Fibroblast of skin of right quadriceps (primary cell): ENCODE results near the gene IL18.
A peak's percentile ranks its signal among the peaks of the same experiment; 100 is the strongest.
"Not testable (repeated sequence)": the region's sequence is repeated elsewhere in the genome, so short reads cannot be mapped to it uniquely, and the experiment has no call there.

ENCODE experiments used
- DNase-seq: peaks from one replicate; pipeline ENCODE4 v3.0.0-alpha.2; 2013

IL18 gene

DNA sequence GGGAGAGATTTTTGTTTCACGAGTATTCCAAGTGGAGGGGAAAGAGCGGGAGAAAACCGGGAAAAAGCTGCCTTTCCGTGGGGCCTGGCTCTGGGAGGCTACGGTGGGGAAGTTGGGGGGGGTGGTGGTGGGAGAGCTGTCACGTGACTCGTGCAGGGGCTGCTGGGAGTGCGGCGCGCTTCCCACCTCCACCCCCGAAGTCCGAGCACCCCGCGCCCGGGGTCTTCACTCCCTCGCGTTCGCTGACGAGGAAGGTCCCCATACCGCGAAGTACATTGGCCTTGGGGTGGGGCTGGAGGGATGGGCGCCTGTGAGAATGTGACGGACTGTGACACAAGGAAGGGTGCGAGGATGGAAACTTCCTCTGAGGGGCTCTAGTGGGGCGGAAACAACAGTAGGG is 3.3 kb upstream of the IL18 start, which contains the start of gene TEX12:
Gene TEX12, plus strand, starts transcription at position 228 of the 400 bp plus-strand sequence. CDS start 1,897 bp downstream, outside the sequence.
- no peak for DNase-seq

- DNase-seq = peak; percentile 75
Observed at GRCh38 chr11:112166562-112166961, 2.7 kb upstream of the IL18 start.

GRCh38 chr11:112165049-112165448 is 1.2 kb upstream of the IL18 start:
- DNase-seq = no peak

DNA sequence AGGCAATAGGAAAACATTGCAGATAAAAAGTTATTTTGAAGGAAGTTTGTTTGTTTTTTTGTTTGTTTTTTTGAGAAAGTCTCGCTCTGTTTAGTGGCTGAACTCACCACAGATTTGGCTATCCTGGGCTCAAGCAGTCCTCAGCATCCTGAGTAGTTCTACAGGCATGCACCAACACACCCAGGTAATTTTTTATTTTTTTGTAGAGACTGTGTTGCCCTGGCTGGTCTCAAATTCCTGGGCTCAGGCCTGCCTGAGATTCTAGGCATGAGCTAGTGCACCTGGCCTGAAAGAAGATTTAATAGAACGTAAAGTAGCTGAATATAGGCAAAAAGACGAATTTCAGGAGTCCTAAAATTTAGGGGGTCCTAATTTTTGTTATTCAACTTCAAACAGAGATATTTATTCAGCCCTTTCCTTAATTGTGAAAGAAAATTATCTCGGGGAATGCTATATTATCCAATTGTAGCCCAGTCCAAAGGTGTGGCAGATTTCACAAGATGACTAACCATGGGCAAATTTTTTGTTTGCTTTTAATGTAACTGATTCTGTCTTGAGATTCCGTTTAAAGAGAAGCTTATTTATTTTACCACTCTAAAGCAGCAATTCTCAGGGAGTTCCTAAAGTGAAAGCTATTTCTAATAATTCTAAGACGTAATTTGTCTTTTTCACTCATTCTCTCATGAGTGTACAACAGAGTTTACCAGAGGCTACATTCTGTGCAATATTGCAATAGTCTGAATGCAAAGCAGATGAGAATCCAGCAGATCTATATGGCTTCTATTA is 940 bp downstream of the IL18 start:
- DNase-seq = no peak

DNA sequence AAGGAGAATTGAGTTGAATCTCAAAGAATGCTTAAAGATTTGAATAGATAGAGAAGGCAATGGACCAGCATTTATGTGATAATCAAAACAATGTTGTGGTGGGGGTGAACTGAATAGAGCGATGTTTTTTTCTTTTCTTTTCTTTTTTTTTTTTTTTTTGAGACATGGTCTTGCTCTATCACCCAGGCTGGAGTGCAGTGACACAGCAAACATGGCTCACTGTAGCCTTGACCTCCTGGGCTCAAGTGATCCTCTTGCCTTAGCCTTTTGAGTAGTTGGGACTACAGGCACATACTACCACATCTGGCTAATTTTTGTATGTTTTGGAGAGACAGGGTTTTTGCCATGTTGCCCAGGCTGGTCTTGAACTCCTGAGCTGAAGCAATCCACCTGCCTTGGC is 1.7 kb downstream of the IL18 start:
- DNase-seq = not testable (repeated sequence)

DNA sequence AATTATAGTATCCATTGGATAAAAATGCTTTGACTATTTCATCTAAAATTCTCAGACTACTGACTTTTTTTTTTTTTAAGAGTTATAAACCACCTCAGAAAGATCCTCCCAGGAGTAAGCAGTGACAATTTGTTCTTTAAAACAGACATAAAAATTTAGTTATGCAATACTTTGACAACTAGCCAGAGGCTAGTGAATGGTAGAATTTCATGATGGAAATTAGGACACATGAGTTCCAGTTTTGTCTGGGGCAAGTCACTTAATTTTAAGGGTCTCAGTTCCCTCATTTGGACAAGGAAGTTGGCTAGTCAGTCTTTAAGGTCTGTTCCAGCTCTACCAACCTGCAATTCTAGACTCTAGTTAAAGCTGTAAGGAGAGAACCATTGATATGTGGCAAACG is 2.9 kb downstream of the IL18 start:
- no peak for DNase-seq

DNA sequence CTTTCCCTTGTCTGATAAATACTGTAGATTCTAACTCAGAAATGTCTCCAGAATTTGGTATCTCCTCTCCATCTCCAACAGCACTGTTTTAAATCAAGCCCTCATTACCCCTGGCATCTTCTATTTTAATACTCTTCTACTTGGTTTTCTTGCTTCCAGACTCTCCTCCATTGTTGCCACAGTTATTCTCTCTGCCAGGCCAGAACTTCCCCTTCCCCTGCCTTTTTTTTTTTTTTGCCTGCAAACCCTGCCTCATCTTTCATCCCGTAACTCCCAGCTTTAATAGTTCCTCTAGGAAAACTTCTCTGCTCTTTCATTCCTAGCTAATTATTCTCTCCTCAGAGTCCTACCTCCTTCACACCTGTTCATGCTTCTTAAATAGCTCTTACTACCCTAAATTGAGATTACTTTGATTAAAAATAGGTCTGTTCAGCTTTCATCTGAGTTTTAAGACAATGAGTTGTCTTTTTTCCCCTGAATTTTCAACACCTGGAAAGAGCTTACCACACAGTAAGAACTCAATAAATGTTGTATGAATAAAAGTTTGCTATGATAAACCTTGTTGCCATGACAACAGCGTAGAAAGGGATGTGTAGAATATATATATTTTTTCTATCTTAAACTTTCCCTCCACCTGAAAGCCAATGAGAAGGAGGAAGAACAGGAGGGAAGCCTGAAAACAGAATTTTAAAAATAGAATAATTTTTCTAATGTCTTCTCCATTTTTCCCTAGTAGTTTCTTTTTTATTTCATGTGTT is 3.6 kb downstream of the IL18 start:
- DNase-seq = no peak

GRCh38 chr11:112159098-112160065 is 4.5 kb downstream of the IL18 start:
- DNase-seq = no peak

GRCh38 chr11:112156956-112157766 is 6.7 kb downstream of the IL18 start:
- peak; percentile 99 for DNase-seq

DNA sequence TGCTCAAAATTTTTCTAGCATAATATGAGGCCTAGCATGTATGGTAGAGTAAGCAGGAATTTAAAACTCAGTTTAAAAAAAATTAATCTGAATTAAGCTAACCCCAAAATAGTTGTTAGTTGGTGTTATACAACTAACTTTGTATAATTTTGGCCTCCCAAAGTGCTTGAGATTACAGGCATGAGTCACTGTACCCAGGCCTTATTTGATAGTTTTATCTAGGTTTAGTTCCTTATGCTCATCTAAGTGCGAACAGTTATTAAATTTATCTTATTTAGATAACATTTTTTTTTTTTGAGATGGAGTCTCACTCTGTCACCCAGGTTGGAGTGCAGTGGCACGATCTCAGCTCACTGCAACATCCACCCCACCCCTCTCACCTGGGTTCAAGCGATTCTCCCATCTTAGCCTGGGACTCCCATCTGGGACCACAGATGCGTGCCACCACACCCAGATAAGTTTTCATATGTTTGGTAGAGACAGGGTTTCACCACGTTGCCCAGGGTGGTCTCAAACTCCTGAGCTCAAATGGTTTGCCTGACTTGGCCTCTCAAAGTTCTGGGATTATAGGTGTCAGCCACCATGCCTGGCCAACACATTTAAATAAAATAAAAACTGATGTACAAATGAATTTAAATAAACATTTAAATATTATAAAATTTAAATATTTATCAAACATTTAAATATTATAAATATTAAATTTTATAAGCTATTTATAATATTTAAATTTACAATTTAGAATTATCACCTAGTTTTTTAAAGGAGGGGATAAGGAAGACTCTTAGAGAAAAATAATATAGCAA is 7.5 kb downstream of the IL18 start:
- DNase-seq = no peak

DNA sequence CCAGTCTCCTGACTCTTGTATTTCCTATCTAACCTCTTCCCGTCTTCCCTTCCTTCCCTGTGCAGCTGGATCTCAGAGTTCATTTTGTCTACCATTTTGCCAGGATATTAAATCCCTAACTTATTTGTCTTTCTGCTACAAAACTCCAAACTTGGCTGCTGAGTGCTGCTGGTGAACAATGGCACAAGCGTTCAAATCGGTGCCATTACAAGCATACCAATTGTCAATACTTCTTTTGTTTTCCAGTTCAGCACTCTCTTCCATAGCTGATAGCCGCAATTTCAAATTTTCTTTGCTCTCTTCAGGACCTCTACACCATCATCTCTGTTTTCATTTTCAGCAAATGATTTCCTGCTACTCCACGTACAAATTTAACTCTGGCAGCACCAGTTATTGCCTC is 13.4 kb downstream of the IL18 start:
- DNase-seq = no peak

DNA sequence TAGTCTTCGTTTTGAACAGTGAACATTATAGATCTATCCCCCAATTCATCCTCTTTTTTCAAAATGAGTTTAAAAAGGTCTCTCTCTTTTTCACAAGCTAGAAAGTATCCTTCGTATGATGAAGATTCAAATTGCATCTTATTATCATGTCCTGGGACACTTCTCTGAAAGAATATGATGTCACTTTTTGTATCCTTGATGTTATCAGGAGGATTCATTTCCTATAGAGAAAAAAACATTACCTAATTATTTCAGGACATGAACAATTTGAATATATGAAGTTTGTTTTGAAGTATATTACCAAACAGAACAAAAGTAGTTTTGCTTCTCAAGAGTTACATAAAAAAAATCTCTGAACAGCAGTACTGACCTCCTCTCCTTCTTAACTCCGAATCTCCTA is 20.3 kb downstream of the IL18 start:
- DNase-seq = no peak

GRCh38 chr11:112134473-112134872 is 29.4 kb downstream of the IL18 start:
- DNase-seq = no peak

GRCh38 chr11:112132737-112133136 is 31.2 kb downstream of the IL18 start:
- no peak for DNase-seq

DNA sequence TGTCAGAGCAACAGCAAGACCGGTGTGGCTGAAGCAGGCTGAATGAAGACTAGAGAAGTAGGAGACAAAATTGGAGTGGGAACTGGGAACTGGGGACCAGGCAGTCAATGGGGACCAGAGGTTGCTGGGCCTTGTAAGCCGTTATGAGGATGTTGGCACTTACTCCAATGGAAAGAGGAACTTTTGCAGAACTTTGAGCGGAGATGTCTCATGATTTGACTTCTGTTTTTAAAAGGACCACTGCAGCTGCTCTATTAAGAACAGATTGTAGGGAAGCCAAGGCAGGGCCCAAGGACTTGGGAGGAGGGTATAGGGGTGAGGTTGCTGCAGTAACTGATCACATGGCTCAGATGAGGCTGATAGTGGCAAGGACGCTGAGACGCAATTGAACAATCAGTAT is 34.2 kb downstream of the IL18 start:
- DNase-seq = no peak

- peak; percentile 91 for DNase-seq
Observed at GRCh38 chr11:112128483-112129121, 35.3 kb downstream of the IL18 start.

- DNase-seq = no peak
Observed at GRCh38 chr11:112127056-112127455, 36.8 kb downstream of the IL18 start.

- no peak for DNase-seq
Observed at GRCh38 chr11:112123129-112123528, 40.8 kb downstream of the IL18 start.

DNA sequence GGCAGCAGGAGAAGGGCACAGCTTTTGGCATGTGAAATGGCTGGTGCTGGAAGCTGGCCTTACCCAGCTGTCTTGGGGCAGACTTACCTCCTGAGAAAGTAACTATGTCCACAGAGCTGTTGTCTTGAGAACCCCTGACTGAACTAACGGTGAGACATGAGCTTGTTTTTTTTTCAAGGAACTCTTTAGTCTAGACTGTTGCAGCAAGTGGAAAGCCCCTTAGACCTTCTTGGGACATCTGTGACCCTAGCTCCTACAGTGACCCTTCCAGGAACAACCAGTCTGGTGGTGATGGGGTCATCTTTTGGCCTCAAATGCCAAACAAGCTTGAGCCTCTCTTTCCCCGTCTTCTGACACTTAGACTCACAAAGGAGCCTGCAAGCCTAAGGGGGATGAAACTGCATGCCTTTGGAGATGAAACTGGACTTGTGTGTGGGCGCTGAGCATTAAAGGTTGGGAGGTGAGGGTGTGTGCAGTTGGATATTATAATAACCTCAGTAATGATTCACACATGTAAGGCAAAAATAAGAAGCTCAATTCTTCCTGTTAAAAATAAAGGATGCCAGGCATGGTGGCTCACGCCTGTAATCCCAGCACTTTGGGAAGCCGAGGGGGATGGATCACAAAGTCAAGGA is 41.8 kb downstream of the IL18 start:
- DNase-seq = no peak

DNA sequence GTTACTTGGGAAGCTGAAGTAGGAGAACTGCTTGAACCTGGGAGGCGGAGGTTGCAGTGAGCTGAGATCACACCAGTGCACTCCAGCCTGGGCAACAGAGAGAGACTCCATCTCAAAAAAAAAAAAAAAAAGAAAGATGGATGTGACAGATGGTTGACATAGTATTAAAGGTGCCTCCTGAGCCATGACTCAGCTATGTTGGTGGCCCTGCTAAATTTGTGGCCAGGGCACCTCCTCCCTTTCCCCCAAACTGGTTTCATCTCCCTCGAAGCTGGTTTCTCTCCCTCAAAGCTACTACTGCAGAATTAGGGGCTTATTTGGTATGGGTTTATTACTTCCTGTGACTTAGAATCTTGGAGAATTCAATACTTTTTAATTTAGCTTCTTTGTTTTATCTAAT is 45.7 kb downstream of the IL18 start:
- DNase-seq = no peak
